HuH-7 (cell line): ENCODE measurements around the gene SOS2.

Experiments
- DNase-seq: peaks from one replicate; pipeline ENCODE4 v3.0.0; 2011; ENCODE audit warnings: low spot score

SOS2 gene

DNA sequence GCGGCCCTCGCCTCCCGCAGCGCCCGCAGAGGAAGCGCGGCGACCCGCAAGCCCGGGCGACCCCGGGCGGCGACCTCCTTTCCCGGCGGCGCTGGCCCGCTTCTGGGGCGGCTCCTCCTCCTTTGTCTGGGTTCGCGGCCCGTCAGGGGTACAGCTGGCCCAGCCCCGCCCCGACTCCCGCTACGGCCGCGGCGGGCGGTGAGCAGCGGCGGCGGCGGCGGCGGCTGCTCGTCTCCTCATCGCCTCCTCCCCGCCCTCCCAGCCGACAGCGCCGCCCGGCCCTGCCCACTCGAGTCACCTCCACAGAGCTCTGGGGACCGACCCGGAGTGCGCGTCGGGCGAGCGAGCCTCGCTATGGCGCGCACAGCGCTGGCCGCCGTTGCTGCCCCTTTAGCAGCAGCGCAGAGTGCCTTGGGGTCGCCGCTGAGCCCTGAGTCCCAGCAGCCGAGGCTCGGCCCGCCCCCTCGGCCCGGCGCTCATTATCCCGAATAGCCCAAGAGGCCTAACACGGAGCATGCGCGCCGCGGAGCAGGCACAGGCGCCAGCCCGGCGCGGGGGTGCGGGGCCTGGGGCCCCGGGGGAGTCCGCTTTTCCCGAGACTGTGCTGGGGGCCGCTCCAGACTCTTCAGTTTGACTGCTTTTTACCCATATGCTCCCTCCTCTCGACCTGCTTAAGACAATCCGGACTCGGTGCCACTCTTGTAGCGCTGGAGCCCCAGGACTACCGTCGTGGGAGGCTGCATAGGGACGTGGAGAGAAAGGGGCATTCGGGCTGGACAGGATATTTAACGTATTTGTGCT, at the start of gene SOS2:
SOS2 (minus strand) TSS at position 104 of the 801 bp plus-strand sequence. CDS start 295 bp downstream, outside the sequence.
- DNase-seq: peak; percentile 72

DNA sequence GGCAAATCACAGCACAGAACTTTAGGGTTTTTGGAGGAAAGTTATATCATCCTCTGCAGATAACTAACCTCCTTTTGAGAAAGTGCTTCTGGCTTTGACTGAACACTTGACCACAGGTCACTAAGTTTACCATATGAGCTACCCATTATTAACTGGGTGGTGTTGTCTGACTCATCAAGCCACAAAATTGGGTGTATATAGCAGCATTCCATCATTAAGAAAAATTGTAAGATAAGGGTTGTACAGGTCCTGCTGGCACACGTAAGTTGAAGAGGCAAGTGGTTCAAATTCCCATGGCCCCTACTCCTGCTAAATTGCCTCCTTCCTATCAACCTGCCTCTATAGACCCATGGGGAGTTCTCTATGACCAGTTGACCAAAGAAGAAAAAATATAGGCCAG, 41.1 kb upstream of the SOS2 start:
- no peak for DNase-seq

DNA sequence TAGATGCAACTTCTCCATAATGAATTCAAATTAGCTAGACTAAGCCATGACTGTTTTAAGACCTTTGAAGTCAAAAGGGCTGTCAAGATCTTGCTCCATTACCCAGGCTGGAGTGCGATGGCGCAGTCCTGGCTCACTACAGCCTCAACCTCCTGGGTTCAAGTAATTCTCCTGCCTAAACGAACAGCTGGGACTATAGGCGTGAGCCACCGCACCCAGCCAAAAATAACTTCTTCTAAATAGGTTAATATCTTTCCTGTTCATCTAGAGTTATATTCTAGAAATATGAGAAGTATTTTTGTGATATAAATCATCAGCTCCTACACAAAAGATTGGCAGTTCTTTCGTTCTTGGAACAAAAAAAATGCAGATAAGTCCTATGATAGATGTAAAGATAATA, 39.6 kb upstream of the SOS2 start:
- DNase-seq: no peak

DNA sequence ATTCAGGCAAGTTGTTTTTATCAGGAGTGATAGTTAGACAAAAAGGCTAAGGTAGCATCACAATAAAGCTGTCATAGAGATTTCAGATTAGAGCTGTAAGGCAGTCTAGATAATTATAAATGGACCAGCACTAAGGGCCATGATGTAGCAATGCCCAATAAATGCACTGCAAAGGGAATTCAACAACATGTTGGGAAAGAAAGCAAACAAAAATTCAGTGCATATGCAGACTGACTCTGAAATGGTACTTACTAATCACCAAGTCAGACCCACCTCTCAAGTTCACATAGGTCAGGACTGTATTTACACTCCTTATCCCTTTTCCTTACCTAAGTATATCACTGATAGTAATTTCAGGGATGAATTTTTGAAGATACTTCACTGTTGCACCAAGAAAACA, 33.7 kb upstream of the SOS2 start:
- peak; percentile 5 for DNase-seq

DNA sequence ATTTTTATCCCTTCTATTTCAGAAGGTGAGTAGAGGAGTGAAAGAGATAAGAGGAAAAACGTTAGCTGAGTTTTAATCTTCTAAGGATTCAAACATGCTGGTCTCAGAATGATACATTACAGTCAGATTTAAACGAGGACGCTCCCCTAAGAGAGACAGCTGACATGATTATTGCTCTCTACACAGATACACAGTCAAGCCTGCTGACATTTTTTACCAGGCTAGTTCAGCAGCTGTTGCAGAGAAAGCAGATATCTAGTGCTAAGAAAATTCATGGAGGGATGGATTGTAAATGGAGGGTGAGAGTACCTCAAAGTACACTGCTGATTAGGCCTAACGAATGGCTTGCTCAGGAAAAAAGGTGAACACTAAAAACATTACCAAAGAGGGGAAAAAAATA, 31.9 kb upstream of the SOS2 start:
- no peak for DNase-seq

DNA sequence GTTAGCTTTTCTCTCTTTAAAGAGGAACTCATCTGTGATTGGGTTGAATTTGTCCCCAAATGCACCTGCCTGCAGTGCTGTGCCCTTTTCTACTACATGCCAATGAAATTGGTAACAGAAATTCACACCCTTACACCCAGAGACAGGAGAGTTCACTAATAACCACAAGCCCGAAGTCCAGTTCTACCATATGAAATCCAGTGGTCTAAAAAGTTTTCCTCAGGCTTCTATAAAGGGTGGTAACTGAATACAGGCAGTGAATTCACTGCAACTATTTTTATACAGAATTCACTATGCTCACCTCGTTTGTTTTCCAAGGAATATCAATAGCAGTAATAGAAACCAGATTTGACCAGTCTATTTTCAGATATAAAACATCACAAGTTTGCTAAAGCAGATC, 31.5 kb upstream of the SOS2 start:
- no peak for DNase-seq

DNA sequence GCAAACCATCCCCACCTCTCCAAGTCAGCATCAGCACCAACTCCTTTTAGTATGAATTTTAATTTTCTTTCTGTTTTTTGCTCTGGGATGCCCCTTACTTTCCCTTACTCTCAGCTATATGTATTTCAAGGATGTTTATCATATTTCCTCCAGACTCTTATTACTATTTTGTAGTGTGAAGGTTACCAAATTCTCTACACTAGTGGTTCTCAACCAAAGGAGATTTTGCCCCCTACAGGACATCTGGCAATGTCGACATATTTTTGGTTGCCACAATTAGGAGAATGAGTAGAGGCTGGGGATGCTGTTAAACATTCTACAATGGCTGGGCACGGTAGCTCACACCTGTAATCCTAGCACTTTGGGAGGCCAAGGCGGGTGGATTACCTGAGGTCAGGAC, 29.1 kb upstream of the SOS2 start:
- DNase-seq: peak; percentile 8

DNA sequence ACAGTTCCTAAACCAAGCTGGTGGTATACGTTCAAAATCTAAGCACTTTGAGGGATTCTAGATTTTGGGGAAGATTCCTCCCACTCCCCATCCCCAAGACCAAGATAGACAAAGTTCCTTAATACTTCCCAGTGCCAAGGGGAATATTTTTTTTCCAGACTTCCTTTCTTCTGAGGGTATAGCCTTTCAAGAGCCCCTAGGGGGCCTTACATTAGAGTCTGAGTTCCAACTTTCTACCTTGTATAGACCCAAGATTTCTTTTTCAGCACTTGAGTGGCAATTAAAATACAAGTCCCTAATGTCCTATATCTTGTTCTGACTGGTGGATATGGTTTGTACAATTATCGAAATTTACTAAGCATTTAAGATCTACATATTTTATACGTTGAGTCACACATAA, 28.7 kb upstream of the SOS2 start:
- no peak for DNase-seq

DNA sequence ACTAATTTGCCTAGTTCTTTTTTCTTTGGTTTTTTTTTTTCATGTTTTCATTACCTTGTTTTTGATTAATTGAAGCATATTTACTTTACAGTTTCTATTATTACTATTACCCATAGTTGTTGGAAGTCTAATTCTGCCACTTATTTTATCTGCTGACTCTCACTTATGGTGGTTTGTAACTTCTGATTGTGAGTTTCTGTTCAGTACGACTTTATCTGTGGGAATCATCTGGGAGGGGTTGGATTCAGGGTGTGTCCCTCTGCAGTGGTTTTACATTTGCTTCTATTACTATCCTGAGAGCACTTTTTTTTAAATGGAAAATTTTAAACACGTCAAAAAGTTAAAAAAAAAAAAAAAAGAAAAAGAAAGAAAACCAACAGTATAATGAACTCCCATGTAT, 26.4 kb upstream of the SOS2 start:
- DNase-seq: no peak

DNA sequence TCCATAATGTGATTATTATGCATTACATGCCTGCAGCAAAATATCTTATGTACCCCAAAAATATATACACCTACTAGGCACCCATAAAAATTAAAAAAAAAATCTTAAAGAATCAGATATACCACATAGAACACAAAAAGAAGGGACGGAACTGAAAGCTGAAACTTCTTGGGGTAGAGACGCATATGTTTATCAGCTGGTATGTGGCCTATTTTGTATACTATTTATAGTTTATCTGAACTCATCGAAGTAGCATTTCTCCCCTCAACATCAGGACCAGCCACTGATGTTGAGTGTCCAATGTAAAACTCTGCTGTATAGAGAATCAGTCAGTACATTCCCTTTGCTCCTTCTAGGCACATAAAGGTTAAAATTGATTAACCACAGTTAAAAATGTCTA, 22.9 kb upstream of the SOS2 start:
- no peak for DNase-seq

DNA sequence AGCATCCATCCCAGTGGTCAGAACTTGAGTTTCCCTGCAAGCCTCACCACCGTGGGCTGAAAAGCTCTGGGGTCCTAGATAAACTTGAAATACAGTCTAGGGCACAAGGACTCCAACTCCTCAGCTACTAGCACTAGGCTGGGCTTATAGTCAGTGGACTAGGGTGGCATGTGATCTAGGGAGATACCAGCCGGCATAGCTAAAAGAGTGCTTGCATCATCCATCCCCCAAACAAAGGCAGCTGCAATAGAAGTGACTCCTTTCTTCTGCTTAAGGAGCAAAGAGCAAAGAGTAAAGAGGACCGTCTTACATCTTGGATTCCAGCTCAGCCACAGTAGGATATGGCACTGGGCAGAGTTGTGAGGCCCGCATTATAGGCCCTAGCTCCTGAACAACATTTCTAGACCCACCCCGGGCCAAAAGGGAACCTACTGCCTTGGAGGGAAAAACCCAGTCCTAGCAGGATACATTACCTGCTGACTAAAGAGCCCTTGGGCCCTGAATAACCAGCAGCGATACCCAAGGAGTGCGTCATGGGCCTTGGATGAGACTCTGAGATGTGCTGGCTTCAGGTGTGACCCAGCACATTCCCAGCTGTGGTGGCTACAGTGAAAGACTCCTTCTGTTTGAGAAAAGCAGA, 17.9 kb upstream of the SOS2 start:
- DNase-seq: no peak

DNA sequence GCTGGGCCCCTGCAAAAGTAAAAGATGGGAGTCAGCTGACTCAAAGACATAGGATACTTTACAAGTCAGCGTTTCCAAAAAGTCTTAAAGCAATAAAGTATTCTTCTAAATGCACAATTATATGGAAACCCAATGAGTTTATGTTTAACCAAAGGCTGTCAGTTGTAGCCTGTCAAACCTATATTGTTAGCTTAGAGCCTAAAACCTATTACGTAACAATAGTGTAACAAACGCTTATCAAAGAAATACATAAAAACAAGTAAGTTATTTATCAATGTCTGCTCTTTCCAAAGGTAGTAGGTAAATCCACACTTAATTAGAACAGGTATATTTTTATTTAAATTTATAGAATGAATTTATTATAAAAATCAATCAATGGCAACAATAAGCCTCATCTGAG, 15.9 kb upstream of the SOS2 start:
- no peak for DNase-seq

DNA sequence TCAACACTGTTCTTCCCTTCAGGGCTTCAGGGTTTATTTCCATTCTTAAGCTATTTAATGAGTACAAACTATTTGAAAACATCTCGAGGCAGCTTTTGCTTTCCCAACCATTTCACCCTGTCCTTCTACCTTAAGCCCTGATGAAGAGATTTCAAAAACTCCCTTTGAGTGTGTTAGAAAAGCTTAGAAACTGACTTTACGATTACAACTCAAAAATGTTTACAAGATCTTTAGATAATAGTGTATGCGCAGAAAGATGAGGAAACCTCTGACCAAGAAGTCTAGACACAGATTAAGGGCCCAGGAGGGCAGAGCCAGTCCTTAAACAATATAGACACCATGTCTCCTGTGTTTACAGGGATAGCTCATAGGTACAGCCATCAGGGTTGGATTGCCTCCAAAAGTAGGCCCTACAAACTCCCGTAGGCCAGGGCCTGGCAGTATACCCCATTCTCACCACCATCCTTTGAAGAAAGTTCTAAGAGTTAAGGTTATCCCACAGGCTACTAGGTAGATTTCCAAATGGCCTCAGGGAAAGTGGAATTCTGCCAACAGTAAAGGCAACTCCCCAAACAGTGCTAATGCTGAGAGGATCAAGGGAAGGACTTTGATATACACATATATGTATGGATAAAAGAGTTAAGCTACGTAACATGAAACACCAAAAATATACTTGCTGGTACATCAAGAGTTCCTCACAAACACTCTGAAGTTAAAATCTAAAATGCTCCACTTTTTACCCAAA, 11.4 kb upstream of the SOS2 start:
- no peak for DNase-seq

DNA sequence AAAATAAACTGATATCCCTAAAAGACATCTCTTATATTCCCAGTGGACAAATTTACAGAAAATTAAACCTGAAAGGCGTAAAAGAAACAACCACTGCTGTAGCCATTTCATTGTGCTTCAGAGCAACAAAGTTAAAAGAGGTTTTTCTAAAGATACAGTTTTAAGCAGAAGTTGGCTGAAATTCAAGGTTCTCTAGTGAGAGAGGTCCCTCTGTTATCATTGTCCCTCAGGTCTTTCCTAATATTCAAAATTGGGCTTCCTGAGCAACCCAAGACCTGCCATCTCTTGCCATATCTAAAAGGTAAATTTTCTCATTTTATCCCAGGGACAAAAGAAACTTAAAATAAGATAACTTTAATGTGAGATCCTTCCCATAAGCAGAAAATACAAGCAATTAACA, 10.7 kb upstream of the SOS2 start:
- no peak for DNase-seq

DNA sequence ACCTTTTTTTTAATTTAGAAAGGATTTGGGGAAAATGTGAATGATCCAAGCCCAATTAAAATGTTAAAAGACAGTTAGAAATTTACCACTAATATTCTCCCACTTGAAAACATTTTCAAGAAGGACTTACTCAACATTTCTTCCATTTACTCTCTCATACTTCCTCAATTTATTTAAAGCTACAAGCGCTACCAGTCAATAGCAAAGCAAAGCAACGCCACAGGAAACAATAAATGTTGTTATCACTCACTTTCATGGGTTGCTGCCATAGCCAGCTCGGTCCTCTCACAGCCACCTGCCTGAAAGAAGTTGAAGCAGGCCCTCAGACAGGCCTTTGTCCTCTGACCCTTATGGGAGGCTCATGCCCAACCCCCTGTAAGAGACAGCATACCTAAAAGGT, 6.0 kb upstream of the SOS2 start:
- no peak for DNase-seq

DNA sequence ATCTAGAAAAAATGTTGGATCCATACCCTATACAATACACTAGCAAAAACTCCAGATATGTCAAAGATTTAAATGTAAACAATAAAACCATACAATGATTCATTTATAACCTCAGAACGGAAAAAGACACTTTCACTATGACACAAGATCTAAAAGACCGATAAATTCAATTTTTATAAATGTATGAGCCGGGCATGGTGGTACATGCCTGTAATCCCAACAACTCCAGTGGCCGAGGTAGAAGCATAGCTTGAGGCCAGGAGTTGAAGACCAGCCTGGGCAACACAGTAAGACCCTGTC, 2.5 kb upstream of the SOS2 start:
- DNase-seq: no peak

DNA sequence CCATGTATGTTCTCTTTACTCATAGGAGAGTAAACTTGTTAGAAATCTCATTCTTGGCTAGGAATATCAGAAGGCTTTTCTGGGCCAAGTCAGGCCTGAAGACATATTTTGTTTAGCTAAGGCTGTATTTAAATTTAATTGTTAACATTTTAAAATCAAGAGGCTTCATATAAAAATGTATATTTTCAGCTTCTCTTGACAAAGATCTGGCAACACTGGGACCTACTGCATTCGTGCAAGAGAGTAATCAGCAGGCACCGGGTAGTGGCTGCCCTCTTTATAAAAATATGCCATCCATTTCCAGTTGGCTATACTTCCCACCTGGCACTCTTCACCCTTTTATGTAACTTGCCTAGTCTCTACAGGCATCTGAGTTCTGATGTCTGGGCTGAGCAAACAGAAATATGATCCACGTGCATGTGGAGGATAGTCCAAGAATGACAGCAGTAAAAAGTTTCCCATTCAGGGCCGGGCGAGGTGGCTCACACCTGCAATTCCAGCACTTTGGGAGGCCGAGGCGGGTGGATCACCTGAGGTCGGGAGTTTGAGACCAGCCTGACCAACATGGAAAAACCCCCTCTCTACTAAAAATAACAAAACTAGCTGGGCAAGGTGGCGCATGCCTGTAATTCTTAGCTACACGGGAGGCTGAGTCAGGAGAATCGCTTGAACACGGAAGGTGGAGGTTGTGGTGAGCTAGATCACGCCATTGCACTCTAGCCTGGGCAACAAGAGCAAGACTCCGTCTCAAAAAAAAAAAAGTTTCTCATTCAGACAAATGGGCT, 2.0 kb upstream of the SOS2 start:
- DNase-seq: peak; percentile 18

DNA sequence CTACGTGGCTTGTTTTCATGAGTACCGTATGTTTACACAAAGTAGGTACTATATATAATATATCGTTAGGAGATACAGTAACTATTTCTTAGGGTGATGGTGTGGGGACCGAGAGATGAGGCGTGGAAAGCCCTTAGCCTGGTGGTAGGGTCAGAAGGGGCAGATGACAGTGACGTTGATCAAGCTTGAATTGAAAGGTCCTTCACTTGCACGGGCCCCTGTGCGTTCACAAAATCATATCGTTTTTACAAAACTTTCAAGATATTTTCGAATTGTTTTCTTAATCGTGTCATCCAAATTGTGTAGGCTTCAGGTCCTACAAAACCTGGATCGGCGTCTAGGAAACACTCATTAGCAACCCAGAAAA, 881 bp upstream of the SOS2 start:
- peak; percentile 12 for DNase-seq

DNA sequence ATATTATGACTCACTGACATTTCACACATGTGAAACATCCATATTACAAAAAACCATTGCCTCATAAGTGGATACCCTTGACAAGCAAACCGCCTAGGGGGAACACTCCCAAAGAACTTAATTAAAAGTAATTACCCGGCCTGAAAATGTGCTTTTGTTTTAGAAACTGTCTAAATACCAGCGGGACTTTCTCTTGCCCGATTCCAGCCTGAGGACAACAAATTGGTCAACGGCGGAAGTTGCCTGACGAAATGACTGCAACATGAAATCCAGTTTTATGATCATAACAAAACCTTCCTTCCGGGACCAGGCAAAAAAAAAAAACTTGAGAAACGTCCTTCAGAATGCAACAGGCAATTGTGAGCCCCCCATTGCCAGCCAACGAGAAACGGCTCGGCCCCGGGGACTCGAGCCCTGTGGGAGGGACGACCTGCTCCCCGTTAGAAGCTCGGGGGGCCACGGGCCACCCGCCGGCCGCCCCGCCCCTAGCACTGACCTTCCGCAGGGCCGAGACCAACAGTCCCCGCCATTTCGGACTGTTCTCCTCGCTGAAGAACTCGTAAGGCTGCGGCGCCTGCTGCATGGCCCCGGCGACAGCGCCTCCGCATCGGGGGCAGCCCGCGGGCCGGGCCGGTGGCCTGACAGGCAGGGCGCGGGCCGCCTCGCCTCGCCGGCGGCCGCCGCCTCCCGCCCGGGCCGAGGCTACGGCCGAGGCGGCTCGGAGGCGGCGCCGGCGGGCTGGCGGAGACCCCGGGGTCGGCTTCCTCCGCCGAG, 490 bp downstream of the SOS2 start:
- peak; percentile 20 for DNase-seq

DNA sequence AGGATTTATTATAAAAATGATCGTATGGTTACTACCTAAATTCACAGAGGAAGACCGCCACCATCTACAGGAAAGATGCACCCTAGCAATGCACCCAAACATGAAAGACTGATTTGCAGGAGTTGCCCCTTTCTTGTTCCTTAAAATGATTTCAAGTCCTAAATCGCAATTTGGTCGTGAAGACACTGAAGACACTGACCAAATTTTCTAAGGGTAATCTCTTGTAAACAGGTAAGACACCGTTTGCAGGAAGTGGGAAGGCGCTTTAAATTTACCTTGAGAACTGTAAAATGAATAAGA, 1.0 kb downstream of the SOS2 start:
- no peak for DNase-seq

DNA sequence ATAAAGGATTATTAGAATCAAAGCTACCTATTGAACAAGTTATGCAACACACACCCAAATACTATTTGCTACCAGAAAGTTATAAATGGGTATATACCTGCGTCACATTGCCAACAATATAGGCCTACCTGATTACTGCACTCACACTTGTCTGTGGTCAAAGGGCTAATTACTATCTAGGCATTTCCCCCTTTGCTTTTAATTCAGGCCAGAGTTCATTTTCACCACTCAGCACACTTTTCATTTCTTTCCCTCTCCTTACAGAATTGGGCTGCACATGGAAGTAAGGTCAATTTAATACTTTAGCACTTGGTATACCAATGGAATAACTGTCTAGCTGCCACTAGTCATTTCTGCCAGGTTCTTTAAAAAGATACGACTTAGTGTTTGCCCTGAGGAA, 1.7 kb downstream of the SOS2 start:
- DNase-seq: no peak

DNA sequence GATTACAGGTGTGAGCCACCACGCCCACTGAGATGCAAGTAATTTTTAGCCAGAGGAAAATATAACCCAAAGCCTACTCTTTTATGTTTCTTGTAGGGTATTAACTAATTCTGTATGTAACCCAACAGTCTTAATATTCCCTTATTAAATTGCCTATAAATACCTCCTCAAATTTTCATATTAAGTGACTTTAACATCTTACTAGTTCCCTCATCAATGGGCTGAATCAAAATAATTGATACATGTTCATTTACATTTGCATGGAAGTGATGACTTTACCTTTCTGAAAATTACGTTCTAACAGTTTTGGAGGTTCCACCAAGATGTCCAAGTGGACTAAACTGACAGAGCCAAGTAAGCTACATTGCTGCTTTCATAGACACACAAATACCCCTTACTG, 3.1 kb downstream of the SOS2 start:
- no peak for DNase-seq
